Bronchial epithelial cell (primary cell): Measurements from ENCODE around the gene LSM2. TPM values are rescaled to one million over a fixed set of nuclear protein-coding genes. Genes with fewer than 3 reads are reported as not detected.

ENCODE experiments used
- DNase-seq: peaks from one replicate; pipeline ENCODE4 v3.0.0-alpha.2; 2010; ENCODE audit warnings: low read depth
- FAIRE-seq: peaks from 2 replicates; lab custom pipeline; 2011; peaks lifted over from hg19 to GRCh38; lab: Jason Lieb, UNC
- H3K27me3 ChIP-seq: 2 replicates; pipeline ENCODE4 v1.5.1; 2011; ENCODE audit warnings: low read length; ENCODE audit not compliant: control insufficient read depth, insufficient read depth
- H3K36me3 ChIP-seq: 2 replicates; pipeline ENCODE4 v1.5.1; 2011; ENCODE audit warnings: low read length; ENCODE audit not compliant: control insufficient read depth, insufficient read depth
- H3K4me3 ChIP-seq: 2 replicates; pipeline ENCODE4 v1.5.1; 2011; ENCODE audit warnings: mild to moderate bottlenecking, low read depth, low read length, control low read depth
- total RNA-seq: library from RNA; depleted of rRNA; stranded (reverse); fragments of >200 nt; gene quantifications from 2 replicates; pipeline ENCODE4 v1.2.1, GENCODE V29; 2014
- TF ChIP-seq, protein P1 (sequence below): IDR thresholded peaks from 2 replicates; pipeline ENCODE4 v1.5.1; 2011; ENCODE audit warnings: mild to moderate bottlenecking, moderate library complexity, low read length, control low read depth, inconsistent platforms; ENCODE audit not compliant: insufficient read depth, severe bottlenecking

The LSM2 gene
- total RNA-seq, 1 donor from 2014 or later, result 29.2 TPM

DNA sequence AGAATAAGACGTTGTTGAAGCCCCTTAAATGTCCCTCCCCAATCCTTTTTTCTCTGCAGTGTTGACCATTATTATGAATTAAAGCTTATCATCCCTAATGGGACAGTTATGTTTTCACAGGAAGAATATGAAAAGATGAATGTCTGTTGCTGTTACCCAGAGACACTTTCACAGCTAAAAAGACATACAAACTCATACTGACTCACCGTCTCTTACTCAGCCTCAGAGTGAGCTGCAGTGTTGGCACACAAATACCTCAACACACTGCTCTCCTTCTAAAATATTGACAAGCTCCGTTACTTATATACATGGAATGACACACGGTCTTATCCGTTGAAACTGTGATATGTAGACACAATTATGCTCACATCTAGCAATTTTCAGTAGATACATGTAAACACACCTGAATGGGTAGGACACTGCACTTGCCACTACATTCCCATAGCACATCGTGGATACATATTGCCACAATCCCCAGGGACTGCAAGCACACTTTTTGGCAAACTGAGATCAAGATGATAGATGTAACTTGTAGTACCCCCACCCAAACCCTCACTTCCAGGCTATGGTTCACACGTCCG, 53.9 kb downstream of the LSM2 start:
- H3K36me3 ChIP-seq, result no peaks in the 10 kb centered on the region
- H3K27me3 ChIP-seq, result no peaks in the 10 kb centered on the region
- TF ChIP-seq, protein P1, sequence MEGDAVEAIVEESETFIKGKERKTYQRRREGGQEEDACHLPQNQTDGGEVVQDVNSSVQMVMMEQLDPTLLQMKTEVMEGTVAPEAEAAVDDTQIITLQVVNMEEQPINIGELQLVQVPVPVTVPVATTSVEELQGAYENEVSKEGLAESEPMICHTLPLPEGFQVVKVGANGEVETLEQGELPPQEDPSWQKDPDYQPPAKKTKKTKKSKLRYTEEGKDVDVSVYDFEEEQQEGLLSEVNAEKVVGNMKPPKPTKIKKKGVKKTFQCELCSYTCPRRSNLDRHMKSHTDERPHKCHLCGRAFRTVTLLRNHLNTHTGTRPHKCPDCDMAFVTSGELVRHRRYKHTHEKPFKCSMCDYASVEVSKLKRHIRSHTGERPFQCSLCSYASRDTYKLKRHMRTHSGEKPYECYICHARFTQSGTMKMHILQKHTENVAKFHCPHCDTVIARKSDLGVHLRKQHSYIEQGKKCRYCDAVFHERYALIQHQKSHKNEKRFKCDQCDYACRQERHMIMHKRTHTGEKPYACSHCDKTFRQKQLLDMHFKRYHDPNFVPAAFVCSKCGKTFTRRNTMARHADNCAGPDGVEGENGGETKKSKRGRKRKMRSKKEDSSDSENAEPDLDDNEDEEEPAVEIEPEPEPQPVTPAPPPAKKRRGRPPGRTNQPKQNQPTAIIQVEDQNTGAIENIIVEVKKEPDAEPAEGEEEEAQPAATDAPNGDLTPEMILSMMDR, result no peak
- DNase-seq (peak; percentile 83), FAIRE-seq (no peak)
- H3K4me3 ChIP-seq, result no peak overlapping the region

GRCh38 chr6:31750411-31751022, 56.2 kb downstream of the LSM2 start:
- DNase-seq, result no peak
- TF ChIP-seq, protein P1, result no peak
- H3K27me3 ChIP-seq, result no peaks in the 10 kb centered on the region
- FAIRE-seq, result no peak
- no peak overlapping the region for H3K4me3 ChIP-seq
- peaks cover 2% of the 10 kb centered on the region for H3K36me3 ChIP-seq

- H3K4me3 ChIP-seq, result no peak overlapping the region
- DNase-seq (no peak), FAIRE-seq (no peak)
- H3K36me3 ChIP-seq, result peaks cover 2% of the 10 kb centered on the region
- TF ChIP-seq, protein P1, result no peak
- no peaks in the 10 kb centered on the region for H3K27me3 ChIP-seq
These were observed 57.3 kb downstream of the LSM2 start for GRCh38 chr6:31749301-31750036.

Other genes starting within 250 kb of the LSM2 start
- gene LTA, start 234.7 kb downstream of the LSM2 start, total RNA-seq, result not detected in 2 replicates
- not detected in 2 replicates for gene TNF, start 231.4 kb downstream of the LSM2 start, total RNA-seq
- gene LTB, start 224.5 kb downstream of the LSM2 start, total RNA-seq, result not detected in 2 replicates
- gene LST1, start 220.7 kb downstream of the LSM2 start, total RNA-seq, result not detected in 2 replicates
- not detected in 2 replicates for gene NCR3, start 214.0 kb downstream of the LSM2 start, total RNA-seq
- gene AIF1, start 191.7 kb downstream of the LSM2 start, total RNA-seq, result not detected in 2 replicates
- gene PRRC2A, start 186.3 kb downstream of the LSM2 start, total RNA-seq, result 21.1 and 24.7 TPM in 2 replicates
- 71.1 and 84.1 TPM in 2 replicates for gene BAG6, start 154.3 kb downstream of the LSM2 start, total RNA-seq
- 0.26 and 0.53 TPM in 2 replicates for gene APOM, start 151.1 kb downstream of the LSM2 start, total RNA-seq
- gene C6orf47, start 146.2 kb downstream of the LSM2 start, total RNA-seq, result 28.4 and 30.5 TPM in 2 replicates
- gene GPANK1, start 142.0 kb downstream of the LSM2 start, total RNA-seq, result 10.0 and 10.2 TPM in 2 replicates
- gene CSNK2B, start 140.9 kb downstream of the LSM2 start, total RNA-seq, result 61.1 and 72.7 TPM in 2 replicates
- 1.1 and 2.3 TPM in 2 replicates for gene LY6G5B, start 137.0 kb downstream of the LSM2 start, total RNA-seq
- 0.13 TPM in 1 of 2 replicates, not detected in the other for gene LY6G5C, start 125.9 kb downstream of the LSM2 start, total RNA-seq
- 32.9 and 66.2 TPM in 2 replicates for gene ABHD16A, start 103.6 kb downstream of the LSM2 start, total RNA-seq
- gene LY6G6F, start 100.1 kb downstream of the LSM2 start, total RNA-seq, result not detected in 2 replicates
- gene LY6G6D, start 91.6 kb downstream of the LSM2 start, total RNA-seq, result not detected in 2 replicates
- 0.38 TPM in 1 of 2 replicates, not detected in the other for gene LY6G6C, start 85.2 kb downstream of the LSM2 start, total RNA-seq
- gene MPIG6B, start 83.6 kb downstream of the LSM2 start, total RNA-seq, result under 0.01 TPM in 1 of 2 replicates, not detected in the other
- 14.5 and 19.5 TPM in 2 replicates for gene DDAH2, start 77.7 kb downstream of the LSM2 start, total RNA-seq
- gene CLIC1, start 70.4 kb downstream of the LSM2 start, total RNA-seq, result 480 and 574 TPM in 2 replicates
- gene MSH5, start 67.0 kb downstream of the LSM2 start, total RNA-seq, result 3.4 and 4.0 TPM in 2 replicates
- 1.3 TPM in 2 replicates for gene SAPCD1, start 44.3 kb downstream of the LSM2 start, total RNA-seq
- 0.26 and 1.4 TPM in 2 replicates for gene VWA7, start 29.6 kb downstream of the LSM2 start, total RNA-seq
- 40.8 and 53.2 TPM in 2 replicates for gene VARS1, start 11.2 kb downstream of the LSM2 start, total RNA-seq
- 0.53 and 1.4 TPM in 2 replicates for gene HSPA1L, start 8.3 kb upstream of the LSM2 start, total RNA-seq
- gene HSPA1A, start 8.6 kb upstream of the LSM2 start, total RNA-seq, result 50.3 and 55.3 TPM in 2 replicates
- 118 and 193 TPM in 2 replicates for gene HSPA1B, start 20.8 kb upstream of the LSM2 start, total RNA-seq
- gene NEU1, start 55.9 kb upstream of the LSM2 start, total RNA-seq, result 65.8 and 70.3 TPM in 2 replicates
- gene SLC44A4, start 72.0 kb upstream of the LSM2 start, total RNA-seq, result 1.8 and 10.5 TPM in 2 replicates
- 10.8 and 14.5 TPM in 2 replicates for gene EHMT2, start 90.7 kb upstream of the LSM2 start, total RNA-seq
- 0.64 and 1.3 TPM in 2 replicates for gene ZBTB12, start 95.1 kb upstream of the LSM2 start, total RNA-seq
- 0.26 and 0.53 TPM in 2 replicates for gene C2, start 120.8 kb upstream of the LSM2 start, total RNA-seq
- 2.4 and 2.6 TPM in 2 replicates for gene CFB, start 139.1 kb upstream of the LSM2 start, total RNA-seq
- 163 and 177 TPM in 2 replicates for gene NELFE, start 152.0 kb upstream of the LSM2 start, total RNA-seq
- gene SKIC2, start 152.2 kb upstream of the LSM2 start, total RNA-seq, result 44.8 and 48.0 TPM in 2 replicates
- gene DXO, start 165.2 kb upstream of the LSM2 start, total RNA-seq, result 8.4 and 12.2 TPM in 2 replicates
- 1.2 and 1.8 TPM in 2 replicates for gene C4A, start 175.1 kb upstream of the LSM2 start, total RNA-seq
- 1.6 and 2.6 TPM in 2 replicates for gene C4B, start 207.8 kb upstream of the LSM2 start, total RNA-seq
- gene CYP21A2, start 231.4 kb upstream of the LSM2 start, total RNA-seq, result under 0.01 TPM in 1 of 2 replicates, not detected in the other